Liver (tissue), 9 donors: ENCODE results near the gene SMKR1. TPM values are rescaled to one million over a fixed set of nuclear protein-coding genes. Genes with fewer than 3 reads are reported as not detected.

Experiments
- DNase-seq: peaks from one replicate; pipeline ENCODE4 v3.0.0-alpha.2; 2017; ENCODE audit warnings: low spot score
- H3K27ac ChIP-seq, 2 donors: one replicate each; pipeline ENCODE4 v1.7.0; 2013; ENCODE audit warnings: inconsistent platforms in 2 of 2, low read length in 2 of 2, control low read depth in 1 of 2, low read depth in 1 of 2, mild to moderate bottlenecking in 1 of 2
- H3K27me3 ChIP-seq, 4 donors: one replicate each; pipeline versions ENCODE4 v1.6.1 to v1.7.0; 2013; ENCODE audit warnings: low read length in 3 of 4, inconsistent platforms in 1 of 4, mild to moderate bottlenecking in 1 of 4, moderate library complexity in 1 of 4; ENCODE audit not compliant: control insufficient read depth in 4 of 4, insufficient read depth in 4 of 4
- H3K36me3 ChIP-seq, 4 donors: one replicate each; pipeline versions ENCODE4 v1.6.1 to v1.7.0; 2013; ENCODE audit warnings: low read length in 3 of 4, mild to moderate bottlenecking in 3 of 4, low read depth in 1 of 4, moderate library complexity in 1 of 4; ENCODE audit not compliant: control insufficient read depth in 4 of 4, insufficient read depth in 3 of 4
- H3K4me1 ChIP-seq, 4 donors: one replicate each; pipeline versions ENCODE4 v1.6.1 to v1.7.0; 2013; ENCODE audit warnings: low read length in 3 of 4, mild to moderate bottlenecking in 3 of 4, moderate library complexity in 1 of 4; ENCODE audit not compliant: control insufficient read depth in 4 of 4, insufficient read depth in 4 of 4
- H3K4me3 ChIP-seq, 3 donors: one replicate each; pipeline versions ENCODE4 v1.6.1 to v1.7.0; 2013; ENCODE audit warnings: low read length in 3 of 3, control low read depth in 1 of 3, low read depth in 1 of 3, mild to moderate bottlenecking in 1 of 3
- H3K9ac ChIP-seq, 2 donors: one replicate each; pipeline ENCODE4 v1.7.0; 2013; ENCODE audit warnings: low read length in 2 of 2, mild to moderate bottlenecking in 2 of 2, moderate library complexity in 2 of 2, control low read depth in 1 of 2, low read depth in 1 of 2
- H3K9me3 ChIP-seq, 4 donors: one replicate each; pipeline versions ENCODE4 v1.6.1 to v1.7.0; 2013; ENCODE audit warnings: low read length in 3 of 4; ENCODE audit not compliant: control insufficient read depth in 4 of 4
- CTCF ChIP-seq: fragments of 150-350 bp; IDR thresholded peaks from 2 replicates; pipeline ENCODE4 v1.5.1; 2017; ENCODE audit warnings: improper control_type of control experiment, low read depth, low read length; ENCODE audit not compliant: missing input control
- EGR1 ChIP-seq, 2 donors: IDR thresholded peaks; 2 replicates each; pipeline ENCODE4 v1.6.1; 2016 to 2018; ENCODE audit warnings: antibody characterized with exemption in 2 of 2, low read depth in 2 of 2
- FOXA2 ChIP-seq: IDR thresholded peaks from 2 replicates; pipeline ENCODE4 v1.6.1; 2016; ENCODE audit warnings: antibody characterized with exemption
- GABPA ChIP-seq, 2 donors: IDR thresholded peaks in 1 of 2; conservative IDR thresholded peaks in 1 of 2; 2 replicates each; pipeline ENCODE4 v1.6.1; 2016; ENCODE audit warnings: antibody characterized with exemption in 2 of 2, mild to moderate bottlenecking in 1 of 2, moderate library complexity in 1 of 2
- HNF4A ChIP-seq, 2 donors: conservative IDR thresholded peaks; 2 replicates each; pipeline ENCODE4 v1.6.1; 2016; ENCODE audit warnings: antibody characterized with exemption in 2 of 2, mild to moderate bottlenecking in 2 of 2
- HNF4G ChIP-seq: IDR thresholded peaks from 2 replicates; pipeline ENCODE4 v1.6.1; 2016; ENCODE audit warnings: antibody characterized with exemption
- JUND ChIP-seq, 2 donors: IDR thresholded peaks; 2 replicates each; pipeline ENCODE4 v1.6.1; 2016; ENCODE audit warnings: antibody characterized with exemption in 2 of 2
- MAX ChIP-seq: IDR thresholded peaks from 2 replicates; pipeline ENCODE4 v1.6.1; 2016; ENCODE audit warnings: antibody characterized with exemption
- NR2F2 ChIP-seq: IDR thresholded peaks from 2 replicates; pipeline ENCODE4 v1.6.1; 2016; ENCODE audit warnings: antibody characterized with exemption
- RAD21 ChIP-seq, 2 donors: IDR thresholded peaks; 2 replicates each; pipeline ENCODE4 v1.6.1; 2016; ENCODE audit warnings: antibody characterized with exemption in 2 of 2, mild to moderate bottlenecking in 2 of 2
- REST ChIP-seq: IDR thresholded peaks from 2 replicates; pipeline ENCODE4 v1.6.1; 2016; ENCODE audit warnings: antibody characterized with exemption, mild to moderate bottlenecking
- RXRA ChIP-seq, 2 donors: IDR thresholded peaks; 2 replicates each; pipeline ENCODE4 v1.6.1; 2017 to 2018; ENCODE audit warnings: antibody characterized with exemption in 2 of 2, mild to moderate bottlenecking in 1 of 2
- SP1 ChIP-seq: IDR thresholded peaks from 2 replicates; pipeline ENCODE4 v1.6.1; 2018; ENCODE audit warnings: antibody characterized with exemption, mild to moderate bottlenecking
- TAF1 ChIP-seq: conservative IDR thresholded peaks from 2 replicates; pipeline ENCODE4 v1.6.1; 2016; ENCODE audit warnings: antibody characterized with exemption, mild to moderate bottlenecking
- YY1 ChIP-seq: IDR thresholded peaks from 2 replicates; pipeline ENCODE4 v1.6.1; 2016; ENCODE audit warnings: antibody characterized with exemption, mild to moderate bottlenecking
- ZBTB33 ChIP-seq: IDR thresholded peaks from 2 replicates; pipeline ENCODE4 v1.6.1; 2016; ENCODE audit warnings: antibody characterized with exemption
- WGBS: extraction: QIAGEN DNeasy Blood & Tissue Kit; methylation state at CpG from one replicate; pipeline ENCODE4 v1.1.7; 2013; 5-methylcytosine and 5-hydroxymethylcytosine counted together
- polyA plus RNA-seq, 2 donors: library from polyadenylated mRNA; stranded (reverse) in 1 of 2; unstranded in 1 of 2; fragments of 200-250 nt in 1 of 2; fragments of >200 nt in 1 of 2; fragmentation: Nextera tagmentation in 1 of 2; extraction: Ambion mirVana in 1 of 2; gene quantifications; one replicate each; pipeline versions ENCODE4 v1.2.1 to v1.2.3, GENCODE V29; 2013 to 2015
- total RNA-seq, 2 donors: library from RNA; depleted of rRNA; stranded (reverse); fragments of >200 nt; gene quantifications; one replicate each; pipeline ENCODE4 v1.2.3, GENCODE V29; 2014
- TF ChIP-seq, protein P1 (sequence below): IDR thresholded peaks from 2 replicates; pipeline ENCODE4 v1.6.1; 2016; ENCODE audit warnings: antibody characterized with exemption
- donor health status: healthy.
- donor health status: healthy.
- donor health status: healthy.
- donor health status: healthy.
- donor health status: healthy.

The SMKR1 gene
- total and polyA plus RNA-seq, 4 donors: not detected

- no peaks in the 10 kb centered on the region for H3K9me3 ChIP-seq
Observed at GRCh38 chr7:129514683-129515082, 12.4 kb downstream of the SMKR1 start.

DNA sequence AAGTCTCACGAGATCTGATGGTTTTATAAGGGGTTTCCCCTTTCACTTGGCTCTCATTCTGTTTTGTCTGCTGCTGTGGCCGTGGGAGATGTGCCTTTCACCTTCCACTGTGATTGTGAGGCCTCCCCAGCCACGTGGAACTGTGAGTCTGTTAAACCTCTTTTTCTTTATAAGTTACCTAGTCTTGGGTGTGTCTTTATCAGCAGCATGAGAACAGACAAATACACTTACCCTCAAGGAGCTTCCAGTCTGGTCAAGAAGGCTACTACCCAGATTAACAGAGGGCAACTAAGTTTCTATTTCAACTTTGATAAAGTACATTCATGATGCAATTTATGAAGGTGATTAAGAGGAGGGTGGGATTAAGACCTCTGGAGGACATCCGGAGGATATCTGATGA lies 13.1 kb downstream of the SMKR1 start:
- no peaks in the 10 kb centered on the region for H3K36me3 ChIP-seq
- no peak overlapping the region for H3K9ac ChIP-seq
- H3K9me3 ChIP-seq: no peaks in the 10 kb centered on the region
- no peak overlapping the region for H3K4me3 ChIP-seq
- H3K4me1 ChIP-seq: no peaks in the 10 kb centered on the region
- WGBS: 77% methylated on average over 4 of the region's 4 CpGs
- no peak overlapping the region for H3K27ac ChIP-seq
- TF ChIP-seq HNF4G (no peak), RXRA (IDR thresholded peaks at IDR 0.05) (no peak), JUND (IDR thresholded peaks at IDR 0.05) (no peak), EGR1 (IDR thresholded peaks at IDR 0.05; ENCODE audit: low read depth in 2 of 2) (no peak), TAF1 (no peak), YY1 (no peak), HNF4A (conservative IDR thresholded peaks at IDR 0.05) (no peak), NR2F2 (no peak), ZBTB33 (no peak), CTCF (no peak), SP1 (no peak), RAD21 (IDR thresholded peaks at IDR 0.05) (no peak), REST (no peak), FOXA2 (no peak), GABPA (IDR thresholded peaks at IDR 0.05 in 1 of 2, conservative IDR thresholded peaks at IDR 0.05 in 1 of 2) (no peak), MAX (no peak)
- TF ChIP-seq, protein P1, sequence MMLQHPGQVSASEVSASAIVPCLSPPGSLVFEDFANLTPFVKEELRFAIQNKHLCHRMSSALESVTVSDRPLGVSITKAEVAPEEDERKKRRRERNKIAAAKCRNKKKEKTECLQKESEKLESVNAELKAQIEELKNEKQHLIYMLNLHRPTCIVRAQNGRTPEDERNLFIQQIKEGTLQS: no peak
- no peak for DNase-seq
- H3K27me3 ChIP-seq: no peaks in the 10 kb centered on the region

More at GRCh38 chr7:129514683-129515082, 12.4 kb downstream of the SMKR1 start:
- Histone ChIP-seq H3K4me1 (no peaks in the 10 kb centered on the region), H3K27me3 (no peaks in the 10 kb centered on the region), H3K36me3 (no peaks in the 10 kb centered on the region), H3K4me3 (no peak overlapping the region), H3K9ac (no peak overlapping the region), H3K27ac (no peak overlapping the region)
- no peak for DNase-seq
- no peak for TF ChIP-seq TAF1
- TF ChIP-seq YY1: no peak
- no peak for TF ChIP-seq ZBTB33
- TF ChIP-seq SP1: no peak
- TF ChIP-seq, protein P1: no peak
- no peak for TF ChIP-seq JUND (IDR thresholded peaks at IDR 0.05)
- no peak for TF ChIP-seq NR2F2
- TF ChIP-seq GABPA (IDR thresholded peaks at IDR 0.05 in 1 of 2, conservative IDR thresholded peaks at IDR 0.05 in 1 of 2): no peak
- TF ChIP-seq HNF4A (conservative IDR thresholded peaks at IDR 0.05): no peak
- no peak for TF ChIP-seq FOXA2
- no peak for TF ChIP-seq MAX
- WGBS: 65% methylated on average over 4 of the region's 4 CpGs
